Panc1 (cell line): ENCODE results near the gene ALDH1L2.

Source experiments
- POLR2AphosphoS5 ChIP-seq: IDR thresholded peaks from 2 replicates; pipeline ENCODE4 v1.6.1; 2012; ENCODE audit warnings: mild to moderate bottlenecking, low read depth, low read length, moderate library complexity
- SIN3A ChIP-seq: IDR thresholded peaks from 2 replicates; pipeline ENCODE4 v1.6.1; 2012; ENCODE audit warnings: low read depth, mild to moderate bottlenecking, low read length, moderate library complexity, borderline replicate concordance; ENCODE audit not compliant: insufficient read depth
- TCF7L2 ChIP-seq: IDR thresholded peaks from 2 replicates; pipeline ENCODE4 v1.6.1; 2011; ENCODE audit warnings: mild to moderate bottlenecking, low read depth, low read length, inconsistent platforms
- TF ChIP-seq, protein P1 (sequence below): fragments of 450-650 bp; IDR thresholded peaks from 2 replicates; pipeline ENCODE4 v1.5.1; 2017; ENCODE audit warnings: mild to moderate bottlenecking
- TF ChIP-seq, protein P2 (sequence below), 2 experiments: IDR thresholded peaks; 2 replicates each; pipeline ENCODE4 v1.6.1; 2011 to 2012; ENCODE audit warnings: low read depth in 2 of 2, control low read depth in 1 of 2, low read length in 1 of 2, mild to moderate bottlenecking in 1 of 2, moderate library complexity in 1 of 2; ENCODE audit not compliant: insufficient read depth in 1 of 2

DNA sequence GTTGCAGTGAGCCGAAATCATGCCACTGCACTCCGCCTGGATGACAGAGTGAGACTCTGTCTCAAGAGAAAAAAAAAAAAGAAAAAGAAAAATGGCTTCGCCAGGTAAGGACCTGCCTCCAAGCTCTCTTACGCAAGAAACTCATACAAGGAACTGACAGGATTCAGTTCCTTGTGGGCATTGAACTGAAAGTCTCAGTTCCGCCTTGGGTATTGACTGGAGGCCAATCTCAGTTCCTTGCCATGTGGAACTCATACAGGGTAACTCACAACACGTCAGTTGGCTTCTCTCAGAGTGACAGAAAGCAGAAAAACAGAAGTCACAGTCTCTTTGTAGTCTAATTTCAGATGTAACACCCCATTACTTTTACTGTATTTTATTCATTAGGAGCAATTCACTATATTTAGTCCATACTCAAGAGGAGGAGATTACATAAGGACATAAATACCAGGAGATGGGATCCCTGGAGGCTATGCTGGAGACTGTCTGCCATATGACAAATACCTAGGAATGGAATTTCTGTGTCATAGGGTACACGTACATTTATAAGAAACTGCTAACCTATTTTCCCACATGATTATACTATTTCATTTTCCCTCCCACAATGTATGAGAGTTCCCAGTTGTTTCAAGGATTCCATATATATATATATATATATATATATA lies 109.5 kb downstream of the ALDH1L2 start:
- TF ChIP-seq, protein P1, sequence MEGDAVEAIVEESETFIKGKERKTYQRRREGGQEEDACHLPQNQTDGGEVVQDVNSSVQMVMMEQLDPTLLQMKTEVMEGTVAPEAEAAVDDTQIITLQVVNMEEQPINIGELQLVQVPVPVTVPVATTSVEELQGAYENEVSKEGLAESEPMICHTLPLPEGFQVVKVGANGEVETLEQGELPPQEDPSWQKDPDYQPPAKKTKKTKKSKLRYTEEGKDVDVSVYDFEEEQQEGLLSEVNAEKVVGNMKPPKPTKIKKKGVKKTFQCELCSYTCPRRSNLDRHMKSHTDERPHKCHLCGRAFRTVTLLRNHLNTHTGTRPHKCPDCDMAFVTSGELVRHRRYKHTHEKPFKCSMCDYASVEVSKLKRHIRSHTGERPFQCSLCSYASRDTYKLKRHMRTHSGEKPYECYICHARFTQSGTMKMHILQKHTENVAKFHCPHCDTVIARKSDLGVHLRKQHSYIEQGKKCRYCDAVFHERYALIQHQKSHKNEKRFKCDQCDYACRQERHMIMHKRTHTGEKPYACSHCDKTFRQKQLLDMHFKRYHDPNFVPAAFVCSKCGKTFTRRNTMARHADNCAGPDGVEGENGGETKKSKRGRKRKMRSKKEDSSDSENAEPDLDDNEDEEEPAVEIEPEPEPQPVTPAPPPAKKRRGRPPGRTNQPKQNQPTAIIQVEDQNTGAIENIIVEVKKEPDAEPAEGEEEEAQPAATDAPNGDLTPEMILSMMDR = no peak
- no peak for TF ChIP-seq POLR2AphosphoS5
- TF ChIP-seq TCF7L2 = no peak
- no peak for TF ChIP-seq SIN3A
- TF ChIP-seq, protein P2, sequence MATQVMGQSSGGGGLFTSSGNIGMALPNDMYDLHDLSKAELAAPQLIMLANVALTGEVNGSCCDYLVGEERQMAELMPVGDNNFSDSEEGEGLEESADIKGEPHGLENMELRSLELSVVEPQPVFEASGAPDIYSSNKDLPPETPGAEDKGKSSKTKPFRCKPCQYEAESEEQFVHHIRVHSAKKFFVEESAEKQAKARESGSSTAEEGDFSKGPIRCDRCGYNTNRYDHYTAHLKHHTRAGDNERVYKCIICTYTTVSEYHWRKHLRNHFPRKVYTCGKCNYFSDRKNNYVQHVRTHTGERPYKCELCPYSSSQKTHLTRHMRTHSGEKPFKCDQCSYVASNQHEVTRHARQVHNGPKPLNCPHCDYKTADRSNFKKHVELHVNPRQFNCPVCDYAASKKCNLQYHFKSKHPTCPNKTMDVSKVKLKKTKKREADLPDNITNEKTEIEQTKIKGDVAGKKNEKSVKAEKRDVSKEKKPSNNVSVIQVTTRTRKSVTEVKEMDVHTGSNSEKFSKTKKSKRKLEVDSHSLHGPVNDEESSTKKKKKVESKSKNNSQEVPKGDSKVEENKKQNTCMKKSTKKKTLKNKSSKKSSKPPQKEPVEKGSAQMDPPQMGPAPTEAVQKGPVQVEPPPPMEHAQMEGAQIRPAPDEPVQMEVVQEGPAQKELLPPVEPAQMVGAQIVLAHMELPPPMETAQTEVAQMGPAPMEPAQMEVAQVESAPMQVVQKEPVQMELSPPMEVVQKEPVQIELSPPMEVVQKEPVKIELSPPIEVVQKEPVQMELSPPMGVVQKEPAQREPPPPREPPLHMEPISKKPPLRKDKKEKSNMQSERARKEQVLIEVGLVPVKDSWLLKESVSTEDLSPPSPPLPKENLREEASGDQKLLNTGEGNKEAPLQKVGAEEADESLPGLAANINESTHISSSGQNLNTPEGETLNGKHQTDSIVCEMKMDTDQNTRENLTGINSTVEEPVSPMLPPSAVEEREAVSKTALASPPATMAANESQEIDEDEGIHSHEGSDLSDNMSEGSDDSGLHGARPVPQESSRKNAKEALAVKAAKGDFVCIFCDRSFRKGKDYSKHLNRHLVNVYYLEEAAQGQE (IDR thresholded peaks at IDR 0.05; ENCODE audit: insufficient read depth in 1 of 2, low read depth in 2 of 2, low read length in 1 of 2) = no peak
